Esophagus squamous epithelium (tissue), 4 donors: ENCODE results near the gene KCNN3.

ENCODE experiments used
- CTCF ChIP-seq, 6 experiments: fragments of 450-650 bp in 4 of 6; fragments of 200-600 bp in 2 of 6; sonication (generic) in 2 of 6; IDR thresholded peaks; one replicate each; pipeline ENCODE4 v1.5.1; 2016 to 2019; ENCODE audit warnings: antibody characterized with exemption in 6 of 6, mild to moderate bottlenecking in 4 of 6, moderate library complexity in 4 of 6
- POLR2A ChIP-seq, 4 donors: fragments of 450-650 bp; IDR thresholded peaks; one replicate each; pipeline ENCODE4 v1.6.1; 2017; ENCODE audit warnings: antibody characterized with exemption in 4 of 4, mild to moderate bottlenecking in 4 of 4, moderate library complexity in 3 of 4

GRCh38 chr1:154764181-154764580 lies 105.9 kb downstream of the KCNN3 start:
- TF ChIP-seq CTCF (IDR thresholded peaks at IDR 0.05) (no peak), POLR2A (IDR thresholded peaks at IDR 0.05) (no peak)
